IMR-90 (cell line): ENCODE results near the gene LYZL6. TPM values are rescaled to one million over a fixed set of nuclear protein-coding genes. Genes with fewer than 3 reads are reported as not detected.

ENCODE experiments used
- ATAC-seq: fragments of 200-7000 bp; cut with Tn5 transposase; 2 replicates; pipeline ENCODE4 v1.9.1; 2020; ENCODE audit warnings: low read depth, mild to moderate bottlenecking, moderate library complexity
- BruUV-seq: library from RNA; stranded (reverse); fragments of 400-500 nt; replicated peaks from 2 replicates; lab custom pipeline; 2021; lab: Mats Ljungman, UMichigan
- CTCF ChIA-PET: fragments of 300-600 bp; formaldehyde crosslinking; extraction: SDS; loops from one replicate; lab custom pipeline; 2021; ENCODE audit warnings: antibody characterized with exemption; lab: Yijun Ruan, JAX
- POLR2A ChIA-PET: fragments of 300-600 bp; sonication (Branson Sonifier 250); formaldehyde crosslinking; loops from one replicate; lab custom pipeline; 2022; ENCODE audit warnings: antibody characterized with exemption; ENCODE audit not compliant: unreplicated experiment; lab: Charles Lee
- DNase-seq: peaks from one replicate; pipeline ENCODE4 v3.0.0; 2013
- H2AFZ ChIP-seq: replicated peaks from 2 replicates; pipeline ENCODE3; 2013; ENCODE audit warnings: low read length, mild to moderate bottlenecking; ENCODE audit not compliant: poor library complexity
- H2AK5ac ChIP-seq: 2 replicates; pipeline ENCODE4 v1.6.1; 2013; ENCODE audit warnings: low read depth, low read length, inconsistent platforms
- H2AK9ac ChIP-seq: replicated peaks from 2 replicates; pipeline ENCODE3; 2013; ENCODE audit warnings: mild to moderate bottlenecking, low read depth, low read length, moderate library complexity; ENCODE audit not compliant: poor library complexity
- H2BK120ac ChIP-seq: 2 replicates; pipeline ENCODE4 v1.6.1; 2013; ENCODE audit warnings: low read depth, low read length, inconsistent platforms
- H2BK15ac ChIP-seq: 3 replicates; pipeline ENCODE4 v1.6.1; 2013; ENCODE audit warnings: low read depth, low read length, inconsistent platforms
- H2BK20ac ChIP-seq: 2 replicates; pipeline ENCODE4 v1.6.1; 2013; ENCODE audit warnings: low read depth, mild to moderate bottlenecking, inconsistent platforms, low read length, moderate library complexity
- H2BK5ac ChIP-seq: 2 replicates; pipeline ENCODE4 v1.6.1; 2013; ENCODE audit warnings: mild to moderate bottlenecking, low read depth, low read length, inconsistent platforms; ENCODE audit not compliant: poor library complexity, severe bottlenecking
- H3K14ac ChIP-seq: replicated peaks from 2 replicates; pipeline ENCODE4 v1.6.1; 2013; ENCODE audit warnings: low read depth, low read length, inconsistent platforms
- H3K18ac ChIP-seq: 2 replicates; pipeline ENCODE4 v1.6.1; 2013; ENCODE audit warnings: low read depth, low read length, control low read depth
- H3K23ac ChIP-seq: 2 replicates; pipeline ENCODE4 v1.6.1; 2013; ENCODE audit warnings: low read depth, low read length, inconsistent platforms
- H3K27ac ChIP-seq: 2 replicates; pipeline ENCODE4 v1.5.1; 2013; ENCODE audit warnings: mild to moderate bottlenecking, control low read depth, low read length; ENCODE audit not compliant: insufficient read depth
- H3K27me3 ChIP-seq: 2 replicates; pipeline ENCODE4 v1.6.1; 2013; ENCODE audit warnings: low read length; ENCODE audit not compliant: control insufficient read depth, insufficient read depth
- H3K36me3 ChIP-seq: 2 replicates; pipeline ENCODE4 v1.6.1; 2013; ENCODE audit warnings: low read length, mixed read lengths; ENCODE audit not compliant: control insufficient read depth, insufficient read depth
- H3K4ac ChIP-seq: 2 replicates; pipeline ENCODE4 v1.6.1; 2013; ENCODE audit warnings: low read depth, low read length, inconsistent platforms
- H3K4me1 ChIP-seq: 2 replicates; pipeline ENCODE4 v1.6.1; 2013; ENCODE audit warnings: low read length, mixed read lengths; ENCODE audit not compliant: control insufficient read depth, insufficient read depth
- H3K4me2 ChIP-seq: 2 replicates; pipeline ENCODE4 v1.6.1; 2013; ENCODE audit warnings: low read depth, mild to moderate bottlenecking, control low read depth, low read length, moderate library complexity
- H3K4me3 ChIP-seq: 2 replicates; pipeline ENCODE4 v1.5.1; 2013; ENCODE audit warnings: low read depth, mild to moderate bottlenecking, control low read depth, low read length, moderate library complexity; ENCODE audit not compliant: insufficient read depth
- H3K56ac ChIP-seq: 2 replicates; pipeline ENCODE4 v1.6.1; 2013; ENCODE audit warnings: low read length, inconsistent platforms; ENCODE audit not compliant: insufficient read depth; ENCODE audit errors: extremely low read depth
- H3K79me1 ChIP-seq, 2 experiments: 2 replicates each; pipeline ENCODE4 v1.6.1; 2013; ENCODE audit warnings: low read length in 2 of 2, inconsistent platforms in 1 of 2, low read depth in 1 of 2
- H3K9ac ChIP-seq: 2 replicates; pipeline ENCODE4 v1.6.1; 2013; ENCODE audit warnings: low read depth, low read length, control low read depth
- H3K9me1 ChIP-seq: 2 replicates; pipeline ENCODE4 v1.6.1; 2013; ENCODE audit warnings: low read length, inconsistent platforms; ENCODE audit not compliant: insufficient read depth
- H3K9me3 ChIP-seq: 2 replicates; pipeline ENCODE4 v1.6.1; 2013; ENCODE audit warnings: low read length; ENCODE audit not compliant: control insufficient read depth, insufficient read depth
- H4K20me1 ChIP-seq: 2 replicates; pipeline ENCODE4 v1.6.1; 2013; ENCODE audit warnings: low read length, inconsistent platforms; ENCODE audit not compliant: insufficient read depth
- H4K5ac ChIP-seq: 2 replicates; pipeline ENCODE4 v1.6.1; 2013; ENCODE audit warnings: mild to moderate bottlenecking, low read depth, low read length, control low read depth
- H4K8ac ChIP-seq, 2 experiments: 2 replicates each; pipeline ENCODE4 v1.6.1; 2013; ENCODE audit warnings: low read depth in 2 of 2, low read length in 2 of 2, control low read depth in 1 of 2, inconsistent platforms in 1 of 2
- H4K91ac ChIP-seq: 2 replicates; pipeline ENCODE4 v1.6.1; 2013; ENCODE audit warnings: low read depth, low read length, inconsistent platforms; ENCODE audit not compliant: insufficient read depth
- BHLHE40 ChIP-seq: fragments of 150-350 bp; IDR thresholded peaks from 2 replicates; pipeline ENCODE4 v1.6.1; 2016; ENCODE audit warnings: mild to moderate bottlenecking, low read depth, low read length
- CEBPB ChIP-seq: IDR thresholded peaks from 2 replicates; pipeline ENCODE4 v1.6.1; 2012; ENCODE audit warnings: low read depth, low read length, improper control_type of control experiment
- CHD1 ChIP-seq: IDR thresholded peaks from 2 replicates; pipeline ENCODE4 v1.6.1; 2012; ENCODE audit warnings: low read depth, low read length, improper control_type of control experiment
- CTCF ChIP-seq: conservative IDR thresholded peaks from 2 replicates; pipeline ENCODE4 v1.5.1; 2012; ENCODE audit warnings: mild to moderate bottlenecking, low read depth, low read length, improper control_type of control experiment
- ELK1 ChIP-seq: fragments of 150-350 bp; IDR thresholded peaks from 2 replicates; pipeline ENCODE4 v1.6.1; 2016; ENCODE audit warnings: low read depth, mild to moderate bottlenecking, low read length, moderate library complexity, borderline replicate concordance
- FOS ChIP-seq: fragments of 150-350 bp; IDR thresholded peaks from 2 replicates; pipeline ENCODE4 v1.6.1; 2016; ENCODE audit warnings: low read depth, low read length
- MAFK ChIP-seq: IDR thresholded peaks from 2 replicates; pipeline ENCODE4 v1.6.1; 2012; ENCODE audit warnings: low read depth, low read length, improper control_type of control experiment
- MAZ ChIP-seq: IDR thresholded peaks from 2 replicates; pipeline ENCODE4 v1.6.1; 2012; ENCODE audit warnings: low read depth, mild to moderate bottlenecking, low read length, improper control_type of control experiment, moderate library complexity, borderline replicate concordance
- MXI1 ChIP-seq: IDR thresholded peaks from 2 replicates; pipeline ENCODE4 v1.6.1; 2012; ENCODE audit warnings: low read depth, mild to moderate bottlenecking, low read length, moderate library complexity, borderline replicate concordance
- NFE2L2 ChIP-seq: fragments of 150-350 bp; IDR thresholded peaks from 2 replicates; pipeline ENCODE4 v1.6.1; 2016; ENCODE audit warnings: low read depth, mild to moderate bottlenecking, low read length
- POLR2A ChIP-seq: IDR thresholded peaks from 2 replicates; pipeline ENCODE4 v1.6.1; 2012; ENCODE audit warnings: mild to moderate bottlenecking, low read depth, low read length
- RAD21 ChIP-seq: IDR thresholded peaks from 2 replicates; pipeline ENCODE4 v1.6.1; 2012; ENCODE audit warnings: low read length, improper control_type of control experiment
- RCOR1 ChIP-seq: IDR thresholded peaks from 2 replicates; pipeline ENCODE4 v1.6.1; 2012; ENCODE audit warnings: mild to moderate bottlenecking, low read length, improper control_type of control experiment; ENCODE audit not compliant: insufficient replicate concordance
- RFX5 ChIP-seq: IDR thresholded peaks from 2 replicates; pipeline ENCODE4 v1.8.0; 2012; ENCODE audit warnings: low read depth, mild to moderate bottlenecking, low read length, moderate library complexity
- SMC3 ChIP-seq: fragments of 150-350 bp; IDR thresholded peaks from 2 replicates; pipeline ENCODE4 v1.6.1; 2016; ENCODE audit warnings: low read depth, mild to moderate bottlenecking, antibody characterized with exemption, low read length, moderate library complexity
- USF2 ChIP-seq: fragments of 150-350 bp; IDR thresholded peaks from 2 replicates; pipeline ENCODE4 v1.6.1; 2017; ENCODE audit warnings: mild to moderate bottlenecking, antibody characterized with exemption, low read length, low read depth
- WGBS, 2 experiments: methylation state at CpG; one replicate each; pipeline versions ENCODE4 v1.1.5 to v1.1.7; 2013; ENCODE audit warnings: missing lambda C conversion rate in 2 of 2; ENCODE audit not compliant: insufficient read length in 1 of 2; ENCODE audit errors: extremely low coverage in 2 of 2; 5-methylcytosine and 5-hydroxymethylcytosine counted together
- dilution Hi-C: fragments of 300-500 bp; cut with HindIII; formaldehyde crosslinking; loops from one replicate; pipeline ENCODE4 v1.14.3; 2018; ENCODE audit warnings: low sequenced_read_pairs; ENCODE audit not compliant: unreplicated experiment
- in situ Hi-C: fragments of 300-500 bp; cut with MboI; formaldehyde crosslinking; loops from 3 replicates; pipeline ENCODE4 v1.14.3; 2019; ENCODE audit warnings: low sequenced_read_pairs, inconsistent platforms, mixed read lengths
- intact Hi-C: fragments of 100-400 bp; cut with micrococcal nuclease; formaldehyde crosslinking; loops from 2 replicates; pipeline ENCODE4 v1.10.0; 2022
- polyA plus RNA-seq, 3 experiments: library from polyadenylated mRNA; depleted of rRNA; stranded (reverse); fragments of >200 nt; gene quantifications; 2 replicates each; pipeline ENCODE4 v1.2.3, GENCODE V29; 2012; ENCODE audit warnings: low replicate concordance in 1 of 3
- total RNA-seq: library from RNA; depleted of rRNA; stranded (reverse); fragments of >200 nt; gene quantifications from 2 replicates; pipeline ENCODE4 v1.2.3, GENCODE V29; 2012

The LYZL6 gene
- total and polyA plus RNA-seq, 2 of the 4 experiments (the other 2 are of a cell fraction): not detected

- in situ Hi-C loops (no loop called here), dilution Hi-C loops (no loop called here), intact Hi-C loops (no loop called here)
- ATAC-seq: no peak
- BruUV-seq: no TSS peak
- POLR2A ChIA-PET: no interaction called here
- Histone ChIP-seq H4K20me1 (no peaks in the 10 kb centered on the region), H3K4me1 (no peaks in the 10 kb centered on the region), H3K9ac (no peak overlapping the region), H3K36me3 (no peaks in the 10 kb centered on the region), H3K14ac (no peak overlapping the region), H3K56ac (no peak overlapping the region), H3K4me3 (no peak overlapping the region), H3K18ac (no peak overlapping the region), H3K4me2 (no peak overlapping the region), H2AFZ (no peak overlapping the region), H2AK9ac (no peak overlapping the region), H3K9me3 (no peaks in the 10 kb centered on the region), H2BK5ac (no peak overlapping the region), H3K4ac (no peak overlapping the region), H2AK5ac (no peak overlapping the region), H3K23ac (no peak overlapping the region), H3K79me1 (no peaks in the 10 kb centered on the region), H3K9me1 (no peaks in the 10 kb centered on the region), H4K8ac (no peak overlapping the region), H2BK120ac (no peak overlapping the region), H2BK20ac (no peak overlapping the region), H4K5ac (no peak overlapping the region), H2BK15ac (no peak overlapping the region), H4K91ac (no peak overlapping the region), H3K27ac (no peak overlapping the region), H3K27me3 (no peaks in the 10 kb centered on the region)
- WGBS, 2 experiments: no CpG with 5 or more reads among the region's 6 CpGs
- TF ChIP-seq ELK1: no peak
- no peak for TF ChIP-seq CHD1
- no peak for TF ChIP-seq SMC3
- no peak for TF ChIP-seq RFX5
- no peak for TF ChIP-seq BHLHE40
- TF ChIP-seq RCOR1: no peak
- TF ChIP-seq CEBPB: no peak
- TF ChIP-seq POLR2A: no peak
- no peak for TF ChIP-seq RAD21
- TF ChIP-seq MXI1: no peak
- no peak for TF ChIP-seq FOS
- no peak for TF ChIP-seq MAZ
- no peak for TF ChIP-seq USF2
- TF ChIP-seq CTCF: no peak
- no peak for TF ChIP-seq NFE2L2
- TF ChIP-seq MAFK: no peak
- no peak for DNase-seq
- CTCF ChIA-PET: no interaction called here
Measured at GRCh38 chr17:35923609-35924114, 19.9 kb downstream of the LYZL6 start.
